ENCODE data around the gene CTSF. TPM values are rescaled to one million over a fixed set of nuclear protein-coding genes. Genes with fewer than 3 reads are reported as not detected.
"Not testable (repeated sequence)": the region's sequence is repeated elsewhere in the genome, so short reads cannot be mapped to it uniquely, and the experiment has no call there.

CTSF gene
- total and polyA plus RNA-seq, 5 donors from 2014 or later, result 6.9 to 28.6 (median 17.6) TPM

- Histone ChIP-seq H3K4me3 (ENCODE audit: low read depth, low read length) (no peak overlapping the region), H3K4me1 (ENCODE audit: control insufficient read depth, insufficient read depth, low read length, poor library complexity, severe bottlenecking) (peaks cover 4% of the 10 kb centered on the region), H3K27ac (ENCODE audit: insufficient read depth, low read length, poor library complexity, severe bottlenecking) (no peak overlapping the region), H3K36me3 (ENCODE audit: control insufficient read depth, insufficient read depth, low read length) (peaks cover 4% of the 10 kb centered on the region), H3K27me3 (ENCODE audit: control insufficient read depth, insufficient read depth, low read length) (no peaks in the 10 kb centered on the region), H3K9me3 (ENCODE audit: control insufficient read depth in 2 of 2, low read length in 2 of 2) (no peaks in the 10 kb centered on the region)
- no peaks in the 10 kb centered on the region for H3K27me3 Mint-ChIP-seq
- ATAC-seq (ENCODE audit: low read depth in 2 of 2) (no peak), DNase-seq (no peak)
- peaks cover 6 to 14% (median 13%) of the 10 kb centered on the region in 4 donors for H3K4me1 Mint-ChIP-seq
- H3K4me3 Mint-ChIP-seq, result peak overlapping the region in 1 of 4 donors; percentile 47
- no peak overlapping the region for H3K27ac Mint-ChIP-seq
- no peaks in the 10 kb centered on the region for H3K9me3 Mint-ChIP-seq
- peaks cover 18% of the 10 kb centered on the region for H3K36me3 Mint-ChIP-seq
Measured at GRCh38 chr11:66607126-66607834, 38.9 kb upstream of the CTSF start.

DNA sequence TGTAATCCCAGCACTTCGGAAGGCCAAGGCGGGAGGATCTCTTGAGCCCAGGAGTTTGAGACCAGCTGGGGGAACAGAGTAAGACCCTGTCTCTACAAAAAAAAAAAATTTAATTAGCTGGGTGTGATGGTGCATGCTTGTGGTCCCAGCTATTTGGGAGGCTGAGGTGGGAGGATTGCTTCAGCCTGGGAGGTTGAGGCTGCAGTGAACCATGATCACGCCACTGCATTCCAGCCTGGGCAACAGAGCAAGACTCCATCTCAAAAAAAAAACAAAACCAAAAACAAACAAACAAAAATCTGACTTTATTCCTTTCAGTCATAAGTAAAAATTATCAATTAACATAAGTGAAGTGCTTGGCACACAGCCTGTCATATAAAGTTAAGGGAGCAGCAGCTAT, 38.2 kb upstream of the CTSF start:
- peaks cover 6 to 14% (median 13%) of the 10 kb centered on the region in 4 donors for H3K4me1 Mint-ChIP-seq
- H3K27ac Mint-ChIP-seq, result not testable (repeated sequence)

GRCh38 chr11:66604155-66604554, 35.7 kb upstream of the CTSF start:
- ATAC-seq (ENCODE audit: low read depth in 2 of 2) (no peak), DNase-seq (no peak)
- H3K27ac ChIP-seq (ENCODE audit: insufficient read depth, low read length, poor library complexity, severe bottlenecking), result no peak overlapping the region
- H3K27me3 ChIP-seq (ENCODE audit: control insufficient read depth, insufficient read depth, low read length), result no peaks in the 10 kb centered on the region
- Mint-ChIP-seq H3K36me3 (peaks cover 25% of the 10 kb centered on the region), H3K4me3 (no peak overlapping the region), H3K9me3 (no peaks in the 10 kb centered on the region), H3K27ac (no peak overlapping the region), H3K4me1 (peaks cover 0 to 2% (median 0%) of the 10 kb centered on the region in 4 donors), H3K27me3 (no peaks in the 10 kb centered on the region)
- no peaks in the 10 kb centered on the region for H3K9me3 ChIP-seq (ENCODE audit: control insufficient read depth in 2 of 2, low read length in 2 of 2)
- H3K4me3 ChIP-seq (ENCODE audit: low read depth, low read length), result no peak overlapping the region
- peaks cover 14% of the 10 kb centered on the region for H3K36me3 ChIP-seq (ENCODE audit: control insufficient read depth, insufficient read depth, low read length)
- no peaks in the 10 kb centered on the region for H3K4me1 ChIP-seq (ENCODE audit: control insufficient read depth, insufficient read depth, low read length, poor library complexity, severe bottlenecking)

More for the DNA sequence above, 38.2 kb upstream of the CTSF start:
- not testable (repeated sequence) for H3K27me3 ChIP-seq (ENCODE audit: control insufficient read depth, insufficient read depth, low read length); H3K4me1 ChIP-seq (ENCODE audit: control insufficient read depth, insufficient read depth, low read length, poor library complexity, severe bottlenecking); DNase-seq; H3K9me3 ChIP-seq (ENCODE audit: control insufficient read depth in 2 of 2, low read length in 2 of 2); H3K9me3 Mint-ChIP-seq; H3K27ac ChIP-seq (ENCODE audit: insufficient read depth, low read length, poor library complexity, severe bottlenecking); H3K4me3 ChIP-seq (ENCODE audit: low read depth, low read length); H3K27me3 Mint-ChIP-seq; H3K36me3 ChIP-seq (ENCODE audit: control insufficient read depth, insufficient read depth, low read length); H3K4me3 Mint-ChIP-seq; ATAC-seq (ENCODE audit: low read depth in 2 of 2)
- peaks cover 21% of the 10 kb centered on the region for H3K36me3 Mint-ChIP-seq

DNA sequence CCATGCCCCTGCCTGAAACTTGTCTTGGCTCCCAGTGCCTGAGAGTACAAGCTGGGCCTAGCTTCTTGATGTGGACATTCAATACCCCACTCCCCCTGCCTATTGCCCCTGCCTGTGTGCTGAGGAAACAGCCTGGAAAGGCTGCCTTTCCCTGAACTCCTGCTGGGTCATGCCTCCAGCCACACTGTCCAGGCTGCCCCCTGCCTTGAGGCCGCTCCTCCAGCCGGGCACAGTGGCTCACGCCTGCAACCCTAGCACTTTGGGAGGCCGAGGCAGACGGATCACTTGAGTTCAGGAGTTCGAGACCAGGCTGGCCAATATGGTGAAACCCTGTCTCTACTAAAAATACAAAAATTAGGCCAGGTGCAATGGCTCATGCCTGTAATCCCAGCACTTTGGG, 34.7 kb upstream of the CTSF start:
- Histone ChIP-seq H3K36me3 (ENCODE audit: control insufficient read depth, insufficient read depth, low read length) (peaks cover 14% of the 10 kb centered on the region), H3K9me3 (ENCODE audit: control insufficient read depth in 2 of 2, low read length in 2 of 2) (no peaks in the 10 kb centered on the region), H3K27ac (ENCODE audit: insufficient read depth, low read length, poor library complexity, severe bottlenecking) (no peak overlapping the region), H3K27me3 (ENCODE audit: control insufficient read depth, insufficient read depth, low read length) (no peaks in the 10 kb centered on the region), H3K4me1 (ENCODE audit: control insufficient read depth, insufficient read depth, low read length, poor library complexity, severe bottlenecking) (no peaks in the 10 kb centered on the region), H3K4me3 (ENCODE audit: low read depth, low read length) (no peak overlapping the region)
- Mint-ChIP-seq H3K9me3 (no peaks in the 10 kb centered on the region), H3K4me3 (no peak overlapping the region), H3K27me3 (no peaks in the 10 kb centered on the region), H3K4me1 (peaks cover 0 to 7% (median 1%) of the 10 kb centered on the region in 4 donors), H3K36me3 (peaks cover 25% of the 10 kb centered on the region), H3K27ac (no peak overlapping the region)
- DNase-seq (no peak), ATAC-seq (ENCODE audit: low read depth in 2 of 2) (no peak)

GRCh38 chr11:66600631-66601233, 32.3 kb upstream of the CTSF start:
- peaks cover 22% of the 10 kb centered on the region for H3K36me3 Mint-ChIP-seq
- no peaks in the 10 kb centered on the region for H3K9me3 Mint-ChIP-seq
- peaks cover 2 to 10% (median 7%) of the 10 kb centered on the region in 4 donors for H3K4me1 Mint-ChIP-seq
- no peak overlapping the region for H3K27ac ChIP-seq (ENCODE audit: insufficient read depth, low read length, poor library complexity, severe bottlenecking)
- H3K9me3 ChIP-seq (ENCODE audit: control insufficient read depth in 2 of 2, low read length in 2 of 2), result no peaks in the 10 kb centered on the region
- no peaks in the 10 kb centered on the region for H3K4me1 ChIP-seq (ENCODE audit: control insufficient read depth, insufficient read depth, low read length, poor library complexity, severe bottlenecking)
- peak overlapping the region in 1 of 4 donors; percentile 43 for H3K4me3 Mint-ChIP-seq
- no peak overlapping the region for H3K27ac Mint-ChIP-seq
- H3K36me3 ChIP-seq (ENCODE audit: control insufficient read depth, insufficient read depth, low read length), result peaks cover 10% of the 10 kb centered on the region
- ATAC-seq (ENCODE audit: low read depth in 2 of 2) (no peak), DNase-seq (no peak)
- H3K4me3 ChIP-seq (ENCODE audit: low read depth, low read length), result no peak overlapping the region
- H3K27me3 ChIP-seq (ENCODE audit: control insufficient read depth, insufficient read depth, low read length), result no peaks in the 10 kb centered on the region
- no peaks in the 10 kb centered on the region for H3K27me3 Mint-ChIP-seq

- ATAC-seq (ENCODE audit: low read depth in 2 of 2), result no peak
- H3K9me3 ChIP-seq (ENCODE audit: control insufficient read depth in 2 of 2, low read length in 2 of 2), result no peaks in the 10 kb centered on the region
- Mint-ChIP-seq H3K36me3 (peaks cover 23% of the 10 kb centered on the region), H3K27ac (peak overlapping the region in 1 of 3 donors; percentile 14), H3K9me3 (no peaks in the 10 kb centered on the region), H3K27me3 (no peaks in the 10 kb centered on the region), H3K4me3 (no peak overlapping the region), H3K4me1 (peaks cover 5 to 16% (median 10%) of the 10 kb centered on the region in 4 donors)
- peaks cover 2% of the 10 kb centered on the region for H3K4me1 ChIP-seq (ENCODE audit: control insufficient read depth, insufficient read depth, low read length, poor library complexity, severe bottlenecking)
- no peak overlapping the region for H3K27ac ChIP-seq (ENCODE audit: insufficient read depth, low read length, poor library complexity, severe bottlenecking)
- no peaks in the 10 kb centered on the region for H3K27me3 ChIP-seq (ENCODE audit: control insufficient read depth, insufficient read depth, low read length)
- no peak overlapping the region for H3K4me3 ChIP-seq (ENCODE audit: low read depth, low read length)
- DNase-seq, result no peak
- H3K36me3 ChIP-seq (ENCODE audit: control insufficient read depth, insufficient read depth, low read length), result peaks cover 10% of the 10 kb centered on the region
Measured at GRCh38 chr11:66600219-66600618, 31.8 kb upstream of the CTSF start.

DNA sequence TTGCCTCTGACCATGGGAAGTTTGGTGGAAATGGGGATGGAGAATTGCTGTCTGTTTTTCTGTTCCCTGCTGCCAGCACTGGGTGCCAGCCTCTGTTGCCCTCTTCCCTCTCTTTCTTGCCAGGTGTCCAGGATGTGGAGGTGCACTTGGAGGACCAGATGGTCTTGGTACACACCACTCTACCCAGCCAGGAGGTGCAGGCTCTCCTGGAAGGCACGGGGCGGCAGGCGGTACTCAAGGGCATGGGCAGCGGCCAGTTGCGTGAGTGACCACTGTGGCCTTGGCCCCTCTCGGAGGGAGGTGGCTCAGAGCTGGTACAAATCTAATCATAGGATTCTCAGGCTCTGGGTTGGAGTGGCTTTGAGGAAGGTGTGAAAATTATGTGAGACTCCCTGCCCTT, 30.6 kb upstream of the CTSF start:
- H3K27me3 ChIP-seq (ENCODE audit: control insufficient read depth, insufficient read depth, low read length), result no peaks in the 10 kb centered on the region
- no peak overlapping the region for H3K4me3 ChIP-seq (ENCODE audit: low read depth, low read length)
- H3K27me3 Mint-ChIP-seq, result no peaks in the 10 kb centered on the region
- H3K4me3 Mint-ChIP-seq, result no peak overlapping the region
- H3K27ac Mint-ChIP-seq, result peak overlapping the region in 1 of 3 donors; percentile 7
- peaks cover 9 to 25% (median 15%) of the 10 kb centered on the region in 4 donors for H3K4me1 Mint-ChIP-seq
- H3K9me3 Mint-ChIP-seq, result no peaks in the 10 kb centered on the region
- peaks cover 13% of the 10 kb centered on the region for H3K4me1 ChIP-seq (ENCODE audit: control insufficient read depth, insufficient read depth, low read length, poor library complexity, severe bottlenecking)
- peaks cover 13% of the 10 kb centered on the region for H3K36me3 Mint-ChIP-seq
- H3K36me3 ChIP-seq (ENCODE audit: control insufficient read depth, insufficient read depth, low read length), result peaks cover 10% of the 10 kb centered on the region
- ATAC-seq (ENCODE audit: low read depth in 2 of 2), result no peak
- no peak for DNase-seq
- no peak overlapping the region for H3K27ac ChIP-seq (ENCODE audit: insufficient read depth, low read length, poor library complexity, severe bottlenecking)
- no peaks in the 10 kb centered on the region for H3K9me3 ChIP-seq (ENCODE audit: control insufficient read depth in 2 of 2, low read length in 2 of 2)

All from CD4-positive, CD25-positive, alpha-beta regulatory T cell (primary cell).